ENCODE data around the gene VILL.
"Not testable (repeated sequence)": the region's sequence is repeated elsewhere in the genome, so short reads cannot be mapped to it uniquely, and the experiment has no call there.

VILL gene

DNA sequence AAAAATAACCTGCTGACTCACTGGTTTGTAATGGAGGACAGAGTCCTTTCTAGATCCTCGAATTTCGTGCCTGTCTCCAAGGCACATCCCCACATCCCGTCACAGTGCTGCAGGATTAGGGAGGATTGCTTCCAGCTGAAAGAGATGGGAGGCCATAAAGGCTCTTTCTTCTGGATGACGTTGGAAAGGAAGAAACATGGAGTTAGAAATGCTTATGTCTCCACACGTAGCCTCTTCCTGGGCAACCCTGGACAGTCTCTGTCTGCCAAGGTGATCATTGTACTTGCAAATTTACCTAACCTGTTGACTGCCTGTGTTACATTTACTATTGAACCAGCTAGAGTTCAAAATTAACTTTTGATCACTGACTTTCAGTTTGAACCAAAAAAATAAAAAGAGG lies 27.6 kb upstream of the VILL start:
- DNase-seq (ENCODE audit: low read depth in 1 of 2, low spot score in 1 of 2), result no peak

DNA sequence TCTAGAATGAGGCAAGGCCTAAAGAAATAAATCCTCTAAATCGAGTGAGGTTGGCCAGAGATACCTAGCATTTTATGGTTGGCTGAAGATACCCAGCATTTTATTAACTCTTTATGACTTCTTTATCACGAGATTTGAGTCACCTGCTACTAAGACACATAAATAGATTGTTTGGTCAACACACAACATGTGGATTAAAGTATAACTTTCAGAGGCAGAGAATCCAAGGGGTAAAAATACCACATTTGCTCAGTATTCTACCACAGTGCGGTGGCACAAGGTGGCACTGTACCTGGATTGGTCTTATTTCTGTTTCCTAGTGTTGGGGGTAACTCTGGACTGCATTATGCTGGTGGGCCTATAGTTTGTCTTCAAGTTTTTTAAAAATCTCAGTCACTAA lies 27.0 kb upstream of the VILL start:
- no peak for DNase-seq (ENCODE audit: low read depth in 1 of 2, low spot score in 1 of 2)

DNA sequence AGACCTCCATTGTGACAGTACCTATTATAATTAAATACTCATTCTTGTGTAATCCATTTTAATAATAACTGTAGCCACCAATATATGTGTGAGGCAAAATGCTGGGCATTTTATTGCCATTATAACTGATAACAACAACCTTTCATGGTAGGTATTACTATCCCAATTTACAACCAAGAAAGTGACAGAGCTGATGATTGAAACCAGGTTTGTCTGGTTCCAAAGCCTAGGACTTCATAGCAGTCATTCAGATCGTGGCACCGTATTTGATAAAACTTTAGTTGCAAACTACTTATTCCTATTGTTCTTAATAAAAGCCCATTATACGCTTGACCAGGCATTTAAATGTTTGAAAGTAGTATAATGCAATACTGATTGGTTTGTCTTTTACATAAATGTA lies 26.4 kb upstream of the VILL start:
- no peak for DNase-seq (ENCODE audit: low read depth in 1 of 2, low spot score in 1 of 2)

DNA sequence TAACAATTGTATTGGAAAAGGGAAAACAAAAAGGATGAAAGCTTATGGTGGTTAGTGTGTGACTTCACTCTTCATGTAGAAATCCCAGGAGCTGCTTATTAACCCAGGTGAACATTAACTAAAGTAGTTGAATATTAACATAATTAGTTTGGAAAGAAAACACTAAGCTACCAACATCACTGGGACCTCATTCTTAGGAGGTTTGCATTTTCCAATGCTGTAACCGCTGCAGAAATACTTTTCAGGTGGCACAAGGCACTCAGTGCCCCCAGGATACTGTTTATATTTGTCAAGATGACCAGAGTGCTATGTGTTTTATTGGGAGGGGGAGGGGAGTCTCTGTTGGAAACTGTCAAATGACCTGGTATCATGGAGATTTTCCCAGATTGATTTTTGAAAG lies 25.9 kb upstream of the VILL start:
- no peak for DNase-seq (ENCODE audit: low read depth in 1 of 2, low spot score in 1 of 2)

DNA sequence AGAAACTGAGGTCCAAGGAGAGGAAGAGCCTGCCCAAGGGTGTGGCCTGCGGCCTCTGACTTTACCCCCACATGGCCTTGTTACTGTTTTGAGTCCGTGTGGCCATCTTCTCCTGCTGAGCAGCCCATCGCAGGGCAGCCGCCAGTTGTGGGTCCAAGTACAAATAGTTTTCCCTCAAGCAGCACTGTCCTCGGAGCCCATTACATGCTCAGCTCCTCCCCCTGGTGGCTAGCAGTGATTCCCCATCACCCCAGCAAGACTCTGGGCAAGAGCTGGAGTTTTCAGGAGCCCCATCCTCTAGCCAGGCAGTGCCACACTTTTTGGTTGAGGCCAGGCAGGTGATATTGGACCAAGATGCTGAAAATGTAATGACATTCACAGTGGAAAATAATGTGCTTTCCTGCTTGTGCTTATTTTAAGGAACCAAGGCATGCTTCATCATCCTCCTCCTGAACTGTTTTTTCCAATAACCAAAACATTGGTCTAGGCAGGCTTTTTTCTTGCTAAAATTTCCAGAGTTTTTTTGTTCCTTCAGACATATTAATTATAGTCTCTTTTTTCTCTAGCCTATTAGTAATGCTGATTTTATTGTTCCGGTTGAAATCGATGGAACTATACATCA lies 23.2 kb upstream of the VILL start:
- peak; percentile 30 to 40 for DNase-seq (ENCODE audit: low read depth in 1 of 2, low spot score in 1 of 2)

DNA sequence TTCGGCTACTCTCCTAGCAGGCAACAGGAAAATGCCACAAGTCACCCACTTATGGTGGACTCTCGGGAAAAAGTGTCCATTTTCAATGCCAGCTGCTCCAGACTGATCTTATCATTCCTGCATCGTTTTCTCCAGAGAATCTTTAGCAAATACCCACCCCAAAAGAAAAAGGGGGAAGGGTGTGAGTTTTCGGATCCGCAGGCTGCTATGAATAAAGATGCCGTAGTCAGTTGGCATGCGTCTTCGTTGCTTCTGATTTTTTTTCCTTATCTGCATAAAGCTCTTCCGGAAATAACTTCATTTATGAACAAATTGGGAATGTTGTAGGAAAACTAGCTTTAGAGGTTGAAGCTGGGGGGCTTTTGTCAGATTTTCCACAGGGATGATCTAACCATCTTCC lies 22.4 kb upstream of the VILL start:
- DNase-seq (ENCODE audit: low read depth in 1 of 2, low spot score in 1 of 2), result no peak

DNA sequence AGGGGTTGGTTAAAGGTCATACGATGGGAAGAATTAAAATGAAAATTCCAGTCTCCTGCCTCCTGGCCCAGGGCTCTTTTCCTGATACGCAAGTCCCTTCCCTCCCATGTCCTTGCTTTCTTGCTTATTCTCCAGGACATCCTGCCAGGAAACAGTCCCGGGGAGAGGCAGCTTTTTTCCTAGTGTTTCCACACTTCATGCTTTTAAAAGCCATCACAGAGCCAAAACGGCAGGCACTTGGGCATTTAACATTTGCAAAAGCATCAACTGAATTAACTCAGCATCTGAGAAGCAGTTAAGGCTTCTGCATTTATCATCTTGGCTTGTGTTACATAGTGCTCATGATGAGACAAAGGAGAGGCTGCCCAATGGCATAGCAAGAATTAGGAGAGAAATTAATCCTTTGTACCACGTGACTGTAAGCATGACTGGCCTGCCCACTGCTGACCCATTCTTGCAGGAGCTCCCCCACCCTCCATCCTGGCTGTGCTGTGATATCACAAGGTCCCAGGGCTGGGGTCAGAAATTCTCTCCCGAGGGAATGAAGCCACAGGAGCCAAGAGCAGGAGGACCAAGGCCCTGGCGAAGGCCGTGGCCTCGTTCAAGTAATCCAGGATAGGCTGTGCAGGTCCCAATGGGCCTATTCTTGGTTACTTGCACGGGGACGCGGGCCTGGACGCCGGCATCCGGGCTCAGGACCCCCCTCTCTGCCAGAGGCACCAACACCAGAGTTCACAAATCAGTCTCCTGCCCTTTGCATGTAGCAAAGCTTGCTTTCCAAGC lies 21.6 kb upstream of the VILL start:
- DNase-seq (ENCODE audit: low read depth in 1 of 2, low spot score in 1 of 2), result no peak

DNA sequence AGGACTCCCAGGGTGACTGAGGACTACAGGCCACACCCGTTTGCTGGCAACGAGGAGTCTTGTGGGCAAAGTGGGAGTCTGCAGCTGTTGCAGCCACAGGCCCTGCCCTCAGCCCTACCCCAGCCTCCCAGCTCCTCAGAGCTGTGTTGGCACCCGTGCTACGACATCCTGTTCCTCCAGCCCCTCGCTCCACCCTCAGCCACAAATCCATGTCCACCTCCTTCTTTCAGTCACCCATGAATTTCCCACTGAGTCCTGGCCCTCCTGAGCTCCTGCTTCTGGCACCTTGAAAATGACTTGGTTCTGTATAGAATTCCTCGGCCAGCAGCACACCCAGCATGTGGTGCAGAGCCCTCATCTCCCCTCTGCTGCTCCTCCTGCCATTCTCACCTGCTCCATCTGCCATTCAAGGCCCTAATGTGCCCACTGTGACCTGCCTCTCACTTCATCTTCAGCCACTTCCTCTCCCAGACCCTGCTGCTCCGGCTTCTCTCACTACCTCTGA lies 20.9 kb upstream of the VILL start:
- no peak for DNase-seq (ENCODE audit: low read depth in 1 of 2, low spot score in 1 of 2)

DNA sequence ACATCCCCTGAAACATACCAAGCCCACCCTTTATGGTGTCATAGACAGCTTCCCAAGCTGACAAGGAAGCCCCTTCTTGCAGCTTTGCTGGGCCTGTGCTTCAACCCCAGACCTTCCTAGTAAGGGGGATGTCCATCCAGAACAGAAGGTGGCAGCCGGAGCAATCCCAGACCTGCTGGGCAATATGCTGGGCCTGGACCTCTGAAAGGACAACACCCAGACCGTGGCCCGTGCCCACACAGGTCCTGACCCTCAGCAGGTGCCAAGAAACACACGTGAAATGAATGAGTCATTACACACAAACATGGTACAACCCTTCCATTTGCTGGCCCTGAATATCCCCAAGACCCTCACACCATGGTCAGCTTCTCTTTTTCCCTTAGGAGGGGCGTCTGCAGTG lies 19.8 kb upstream of the VILL start:
- DNase-seq (ENCODE audit: low read depth in 1 of 2, low spot score in 1 of 2), result no peak

DNA sequence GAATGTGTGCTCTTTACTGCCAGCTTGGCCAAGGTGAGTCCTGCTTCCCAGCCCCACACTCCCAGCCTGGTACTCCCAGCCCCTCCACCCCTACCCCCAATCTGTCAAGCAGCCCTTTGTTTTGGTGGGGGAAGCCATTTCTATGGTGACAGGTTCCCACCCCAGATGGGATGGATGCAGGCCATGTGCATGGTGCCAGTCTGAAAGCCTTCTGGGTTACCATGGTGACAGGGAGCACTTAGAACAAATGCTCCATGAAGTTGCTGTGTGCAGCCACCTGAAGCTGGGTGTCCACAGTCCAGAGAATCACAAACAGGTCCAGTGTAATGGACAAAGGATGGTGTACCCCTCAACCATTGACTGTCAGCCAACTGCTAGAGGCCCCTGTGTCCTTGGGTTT lies 19.1 kb upstream of the VILL start:
- no peak for DNase-seq (ENCODE audit: low read depth in 1 of 2, low spot score in 1 of 2)

DNA sequence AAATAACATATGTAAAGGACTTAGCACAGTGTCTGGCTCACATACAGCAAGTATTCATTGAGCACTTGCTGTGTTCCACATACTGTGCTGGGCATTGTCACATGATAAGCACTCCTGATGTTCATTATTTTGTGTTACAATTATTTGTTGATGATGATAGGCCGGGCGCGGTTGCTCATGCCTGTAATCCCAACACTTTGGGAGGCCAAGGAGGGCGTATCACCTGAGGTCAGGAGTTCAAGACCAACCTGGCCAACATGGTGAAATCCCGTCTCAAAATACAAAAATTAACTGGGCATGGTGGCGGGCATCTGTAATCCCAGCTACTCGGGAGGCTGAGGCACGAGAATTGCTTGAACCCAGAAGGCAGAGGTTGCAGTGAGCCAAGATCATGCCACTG lies 18.5 kb upstream of the VILL start:
- not testable (repeated sequence) for DNase-seq (ENCODE audit: low read depth in 1 of 2, low spot score in 1 of 2)

DNA sequence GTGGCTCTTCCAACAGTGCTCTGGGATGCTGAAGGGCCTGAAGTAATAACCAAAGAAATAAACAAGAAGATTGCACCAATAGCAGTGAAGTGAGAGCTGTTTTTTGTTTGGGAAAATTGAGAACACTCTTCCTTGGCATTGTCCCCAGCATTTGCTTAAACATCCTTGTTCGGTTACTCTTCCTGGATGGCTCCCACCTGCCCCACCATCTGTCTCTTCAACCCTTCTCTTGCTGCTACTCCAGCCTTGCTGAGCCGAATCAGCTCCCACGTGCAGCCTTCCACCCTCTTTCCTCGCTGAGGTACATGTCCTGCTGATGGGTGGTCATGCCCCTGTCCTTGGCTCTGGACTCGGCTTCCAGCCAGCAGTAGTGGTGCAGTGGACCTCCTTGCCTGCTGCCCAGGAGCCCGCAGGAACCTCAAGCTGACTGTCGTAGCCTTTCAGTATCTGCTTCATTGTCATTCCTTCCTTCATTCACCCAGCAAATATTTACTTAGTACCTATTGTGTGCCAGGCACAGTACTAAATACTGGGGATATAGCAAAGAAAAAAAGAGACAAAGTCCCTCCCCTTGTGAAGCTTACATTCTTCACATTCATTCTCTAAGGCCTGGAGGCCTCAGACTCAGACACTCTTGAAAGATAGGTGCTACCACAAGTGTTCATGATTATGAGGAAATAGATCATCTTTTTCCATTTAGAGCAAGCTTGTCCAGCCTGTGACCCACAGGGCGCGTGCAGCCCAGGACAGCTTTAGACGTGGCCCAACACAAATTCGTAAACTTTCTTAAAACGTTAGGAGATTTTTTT lies 17.1 kb upstream of the VILL start:
- no peak for DNase-seq (ENCODE audit: low read depth in 1 of 2, low spot score in 1 of 2)

DNA sequence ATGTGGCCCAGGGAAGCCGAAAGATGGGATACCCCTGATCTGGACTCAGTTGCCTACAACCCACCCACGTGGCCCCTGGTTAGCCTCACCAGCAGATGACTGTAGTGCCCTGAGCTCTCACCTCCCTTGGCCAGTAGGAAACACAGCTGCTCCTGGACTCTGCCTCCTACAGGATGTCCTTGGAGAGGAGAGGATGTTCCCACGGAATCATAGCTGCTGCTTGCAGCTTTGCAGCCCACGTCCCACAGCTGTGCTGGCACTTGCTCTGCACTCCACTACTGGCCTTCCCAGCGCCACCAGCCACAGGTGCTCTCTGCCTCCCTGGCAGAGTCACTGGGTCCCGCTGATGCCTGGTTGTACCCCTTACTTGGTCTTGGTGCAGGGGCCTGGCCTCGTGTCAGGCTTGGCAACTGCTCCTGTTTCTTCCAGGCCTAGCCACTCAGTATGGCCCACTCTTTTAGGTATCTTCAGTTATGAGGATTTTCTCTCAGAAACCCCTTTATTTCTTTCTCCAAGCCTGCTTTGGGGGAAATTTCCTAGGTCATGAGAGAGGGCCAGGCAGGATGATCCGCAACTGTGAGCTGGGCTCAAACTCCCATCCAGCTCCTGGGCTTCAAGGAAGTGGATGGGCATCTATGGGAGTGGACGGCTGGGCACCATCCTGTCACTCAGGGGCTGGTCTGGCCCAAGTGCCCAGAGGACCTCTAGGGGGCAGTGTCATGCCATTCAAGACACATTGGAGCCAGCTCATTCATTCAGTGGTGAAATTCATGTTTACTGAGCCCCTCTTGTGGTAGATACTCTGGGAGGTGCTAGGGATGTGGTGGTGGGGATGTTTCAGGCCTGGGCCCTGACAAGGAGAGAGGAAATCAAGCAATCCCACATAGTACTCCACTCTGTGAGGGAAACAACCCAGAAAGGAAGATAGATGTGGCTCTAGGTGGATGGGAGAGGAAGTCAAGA lies 16.2 kb upstream of the VILL start:
- DNase-seq (ENCODE audit: low read depth in 1 of 2, low spot score in 1 of 2), result peak; percentile 39 to 61

DNA sequence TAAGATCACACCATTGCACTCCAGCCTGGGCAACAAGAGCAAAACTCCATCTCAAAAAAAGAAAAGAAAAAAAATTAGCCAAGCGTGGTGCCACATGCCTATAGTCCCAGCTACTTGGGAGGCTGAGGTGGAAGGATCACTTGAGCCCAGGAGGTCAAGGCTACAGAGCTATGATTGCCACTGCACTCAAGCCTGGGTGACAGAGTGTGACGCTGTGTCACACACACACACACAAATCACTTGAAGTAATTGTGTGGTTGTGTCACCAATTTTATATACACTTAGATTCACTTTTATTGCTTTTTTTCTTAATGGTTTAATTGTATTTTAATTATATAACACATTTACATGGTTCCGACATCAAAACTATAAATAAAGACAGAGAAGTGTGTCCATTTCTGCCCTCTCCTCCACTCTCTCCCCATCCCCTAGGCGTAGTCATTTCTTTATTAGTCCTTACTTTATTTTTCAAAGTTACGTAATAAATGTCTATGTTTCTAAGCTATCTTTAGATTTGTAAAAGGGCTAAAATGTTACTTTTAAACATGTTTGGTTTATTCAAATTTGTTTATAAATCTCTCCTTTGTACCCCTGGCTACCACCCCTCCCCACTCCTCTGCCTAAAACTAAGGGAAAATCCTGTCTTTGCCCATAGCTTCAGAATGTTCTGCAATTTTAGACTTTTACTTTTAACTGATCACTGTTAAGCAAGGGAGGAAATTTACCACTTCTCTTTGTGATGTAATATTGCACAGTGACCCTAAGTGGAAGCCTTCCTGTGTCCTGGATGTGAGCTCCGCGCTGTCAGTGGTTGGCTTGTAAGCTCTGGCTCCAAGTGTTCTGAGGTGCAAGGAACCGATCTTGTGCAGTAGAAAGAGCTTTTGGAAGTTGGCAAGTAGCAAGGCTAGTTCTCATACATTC lies 10.8 kb upstream of the VILL start:
- no peak for DNase-seq (ENCODE audit: low read depth in 1 of 2, low spot score in 1 of 2)

DNA sequence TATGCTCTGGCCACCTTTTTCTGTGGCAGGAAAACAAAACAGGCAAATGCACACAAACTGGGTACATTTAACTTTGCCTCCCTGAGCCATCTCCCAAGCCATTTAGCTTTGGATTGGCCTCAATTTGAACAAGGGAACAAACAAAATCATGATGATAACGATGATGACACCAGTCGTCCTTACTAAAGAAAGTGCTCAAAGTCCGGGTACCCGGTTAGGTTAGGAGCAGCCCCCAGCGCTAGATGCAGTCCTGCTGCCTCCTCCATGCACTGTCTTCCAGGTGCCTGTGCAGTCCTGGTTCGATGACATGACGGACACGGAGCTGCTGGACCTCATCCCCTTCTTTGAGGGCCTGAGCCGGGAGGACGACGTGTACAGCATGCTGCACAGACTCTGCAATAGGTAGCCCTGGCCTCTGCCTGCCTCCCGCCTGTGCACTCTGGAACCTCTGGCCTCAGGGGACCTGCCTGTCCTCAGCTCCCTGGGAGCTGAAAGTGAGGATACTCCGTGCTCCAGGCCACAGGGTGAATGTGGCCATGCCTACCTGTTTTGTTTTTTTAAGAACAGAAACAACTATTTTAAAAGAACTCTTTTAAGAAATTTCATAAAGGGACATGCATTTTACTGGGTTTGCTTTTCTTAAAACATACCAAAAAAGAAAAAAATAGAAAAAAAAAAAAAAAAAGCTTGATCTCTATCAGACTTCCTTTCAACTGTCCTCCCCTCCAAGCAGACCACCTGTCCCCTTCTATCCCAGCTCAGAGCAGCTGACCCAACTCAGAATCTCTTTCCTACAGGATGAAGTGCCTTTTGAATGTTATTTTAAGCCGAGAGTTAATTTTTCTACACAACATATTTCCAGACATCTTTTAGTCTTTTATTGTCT lies 9.9 kb upstream of the VILL start:
- no peak for DNase-seq (ENCODE audit: low read depth in 1 of 2, low spot score in 1 of 2)

DNA sequence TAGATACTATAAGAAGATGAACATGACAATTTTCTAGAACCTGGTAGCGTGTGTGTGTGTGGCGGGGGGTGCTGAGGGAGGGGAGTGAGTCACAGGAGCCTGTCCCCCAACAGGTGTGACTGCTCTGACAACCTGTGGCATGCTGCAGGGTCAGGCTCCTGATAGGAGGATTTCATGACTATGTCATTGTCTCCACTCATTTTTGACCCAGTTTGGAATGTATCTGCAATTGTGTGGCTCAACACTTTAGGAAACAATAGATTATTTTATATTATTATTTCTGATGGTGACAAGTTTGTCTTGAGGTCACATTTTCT lies 9.3 kb upstream of the VILL start:
- DNase-seq (ENCODE audit: low read depth in 1 of 2, low spot score in 1 of 2), result no peak

DNA sequence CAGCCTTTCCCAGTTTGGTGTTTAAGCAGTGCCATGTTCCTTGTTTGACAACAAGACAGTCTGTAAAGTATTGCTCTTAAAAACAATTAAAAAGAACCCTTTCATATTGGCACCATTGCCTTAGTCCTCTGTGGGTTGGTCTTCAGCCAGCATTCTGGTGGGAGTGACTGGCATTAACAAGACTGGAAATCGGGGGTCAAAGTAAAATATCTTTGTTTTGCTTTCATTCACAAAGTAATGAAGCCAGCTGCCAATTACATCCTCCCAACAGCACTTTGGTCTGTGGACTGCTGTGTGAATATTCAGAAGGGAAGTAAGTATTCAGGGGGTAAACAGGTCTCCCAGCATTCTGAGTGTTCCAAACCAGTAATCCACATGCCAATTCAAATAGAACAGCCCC lies 8.3 kb upstream of the VILL start:
- DNase-seq (ENCODE audit: low read depth in 1 of 2, low spot score in 1 of 2), result no peak

DNA sequence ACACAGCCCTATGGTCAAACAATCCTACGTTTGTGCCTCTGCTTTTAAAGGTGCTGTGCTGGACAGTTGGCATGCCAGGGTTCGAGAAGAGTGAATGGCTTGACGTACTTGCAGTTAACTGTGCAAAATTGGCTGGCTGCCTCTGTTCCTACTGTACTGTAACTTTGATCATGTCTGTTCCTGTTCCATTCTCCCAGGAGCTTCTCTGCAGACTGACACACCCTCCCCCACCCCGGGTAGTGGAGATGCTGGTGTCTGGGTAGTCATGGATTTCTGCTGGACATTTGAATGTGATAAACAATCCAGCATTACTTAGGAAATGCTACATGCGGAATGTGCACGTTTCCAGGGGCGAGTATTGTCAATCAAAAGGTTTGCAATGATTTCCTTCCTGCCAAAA lies 6.5 kb upstream of the VILL start:
- DNase-seq (ENCODE audit: low read depth in 1 of 2, low spot score in 1 of 2), result no peak

DNA sequence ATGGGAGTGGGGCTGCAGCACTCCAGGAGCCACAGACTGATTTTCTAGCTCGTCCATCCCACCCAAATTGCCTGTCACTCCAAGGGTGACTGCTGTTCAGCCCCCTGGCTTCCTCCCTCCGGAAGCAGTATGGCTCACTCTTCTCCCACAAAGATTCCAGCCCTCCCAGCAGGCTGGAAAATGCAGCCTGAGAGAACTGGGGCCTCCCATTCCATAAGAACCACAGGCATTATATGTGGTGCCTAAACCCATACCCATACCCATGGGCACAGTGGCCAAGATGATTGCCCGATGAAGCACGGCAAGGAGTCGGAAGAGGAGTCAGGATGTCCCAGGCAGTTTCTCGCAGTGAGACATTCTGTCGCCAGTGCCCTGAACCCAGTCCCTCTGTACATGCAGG lies 6.0 kb upstream of the VILL start:
- no peak for DNase-seq (ENCODE audit: low read depth in 1 of 2, low spot score in 1 of 2)

Data from activated CD4-positive, alpha-beta T cell treated with anti-CD3 and anti-CD28 coated beads, Interleukin-2, amount 50 U/mL, for 24 hours (primary cell).